HTR-8/SVneo (cell line): ENCODE measurements around the gene TGM6.

ENCODE experiments used
- DNase-seq: peaks from one replicate; pipeline ENCODE4 v3.0.0; 2011; ENCODE audit warnings: low spot score, mixed read lengths; ENCODE audit not compliant: insufficient read length
- FAIRE-seq: peaks from 2 replicates; lab custom pipeline; 2011; peaks lifted over from hg19 to GRCh38; lab: Jason Lieb, UNC

Gene TGM6

GRCh38 chr20:2449386-2449785, 68.7 kb downstream of the TGM6 start:
- FAIRE-seq (no peak), DNase-seq (no peak)

GRCh38 chr20:2451422-2451821, 70.7 kb downstream of the TGM6 start:
- FAIRE-seq: no peak

GRCh38 chr20:2451939-2452732, 71.4 kb downstream of the TGM6 start:
- FAIRE-seq (no peak), DNase-seq (peak; percentile 80)

More at GRCh38 chr20:2451422-2451821, 70.7 kb downstream of the TGM6 start:
- no peak for DNase-seq

- no peak for FAIRE-seq
Measured at GRCh38 chr20:2453792-2454191, 73.1 kb downstream of the TGM6 start.

GRCh38 chr20:2455771-2456497, 75.2 kb downstream of the TGM6 start:
- FAIRE-seq: no peak

More at GRCh38 chr20:2453792-2454191, 73.1 kb downstream of the TGM6 start:
- no peak for DNase-seq

GRCh38 chr20:2458919-2459499, 78.3 kb downstream of the TGM6 start:
- FAIRE-seq (no peak), DNase-seq (no peak)

More at GRCh38 chr20:2455771-2456497, 75.2 kb downstream of the TGM6 start:
- DNase-seq: no peak

- FAIRE-seq: no peak
- DNase-seq: no peak
Measured at GRCh38 chr20:2459981-2460751, 79.5 kb downstream of the TGM6 start.

GRCh38 chr20:2460752-2461424, 80.2 kb downstream of the TGM6 start:
- no peak for DNase-seq

GRCh38 chr20:2462484-2462883, 81.8 kb downstream of the TGM6 start:
- DNase-seq (no peak), FAIRE-seq (no peak)

More at GRCh38 chr20:2460752-2461424, 80.2 kb downstream of the TGM6 start:
- no peak for FAIRE-seq

- DNase-seq (no peak), FAIRE-seq (no peak)
Measured at GRCh38 chr20:2463616-2464365, 83.1 kb downstream of the TGM6 start.

- FAIRE-seq: no peak
- DNase-seq: no peak
Measured at GRCh38 chr20:2465100-2465499, 84.4 kb downstream of the TGM6 start.

GRCh38 chr20:2467412-2467811, 86.7 kb downstream of the TGM6 start:
- no peak for FAIRE-seq

GRCh38 chr20:2468581-2469407, 88.1 kb downstream of the TGM6 start:
- DNase-seq: no peak
- FAIRE-seq: no peak

More at GRCh38 chr20:2467412-2467811, 86.7 kb downstream of the TGM6 start:
- DNase-seq: no peak

GRCh38 chr20:2469991-2470422, 89.3 kb downstream of the TGM6 start:
- no peak for FAIRE-seq
- DNase-seq: peak; percentile 62

GRCh38 chr20:2470423-2471193, 89.9 kb downstream of the TGM6 start, which contains the start of gene SNRPB:
SNRPB (minus strand) TSS chr20:2470789; CDS start chr20:2470690, 99 bp downstream.
- peak; percentile 83 for FAIRE-seq
- peak; percentile 96 for DNase-seq

GRCh38 chr20:2473516-2473915, 92.8 kb downstream of the TGM6 start:
- DNase-seq: peak; percentile 25
- FAIRE-seq: no peak
